Astrocyte (in vitro differentiated cells and primary cell): Measurements from ENCODE around the gene ZNF609.

Experiments used
- CTCF ChIP-seq: IDR thresholded peaks from 2 replicates; pipeline ENCODE4 v1.5.1; 2011; ENCODE audit warnings: low read depth, mild to moderate bottlenecking, inconsistent platforms, low read length, moderate library complexity; ENCODE audit not compliant: insufficient read depth
- EZH2 ChIP-seq: IDR thresholded peaks from 2 replicates; pipeline ENCODE4 v1.6.1; 2012; ENCODE audit warnings: mild to moderate bottlenecking, low read length, inconsistent platforms; ENCODE audit not compliant: insufficient read depth

- no peak for TF ChIP-seq CTCF
- TF ChIP-seq EZH2 = no peak
Measured at GRCh38 chr15:64412216-64412615, 48.2 kb upstream of the ZNF609 start.
